ENCODE measurements around the gene GARIN1A.

DNA sequence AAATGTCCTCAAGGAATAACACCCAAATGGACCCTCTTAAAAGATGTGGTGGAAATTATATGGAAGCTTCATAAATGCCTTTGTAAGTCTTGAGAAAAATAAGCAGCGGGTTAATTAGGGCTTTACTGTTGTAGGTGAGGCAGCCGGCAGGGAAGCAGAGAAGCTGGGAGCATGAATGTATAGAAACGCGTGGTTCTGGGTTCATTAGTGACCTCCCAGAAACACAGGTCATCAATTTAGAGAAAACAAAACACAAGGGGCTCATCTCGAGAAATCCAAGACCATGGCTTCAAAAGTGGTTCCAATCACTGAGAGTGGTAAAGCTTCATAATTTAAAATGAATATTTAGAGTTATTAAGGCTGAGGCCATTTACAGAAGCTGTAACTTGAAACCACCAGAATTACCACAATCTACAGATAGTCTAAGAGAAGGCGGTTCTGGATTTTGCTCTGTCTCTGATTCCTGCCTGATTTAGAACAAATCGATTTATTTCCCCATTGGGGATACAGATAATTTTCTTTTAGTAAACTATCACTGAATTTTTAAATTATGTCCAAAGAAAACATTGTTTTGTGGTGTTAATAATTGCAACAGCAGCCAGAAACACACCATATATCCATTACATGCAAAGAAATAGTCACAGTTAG lies 20.7 kb downstream of the GARIN1A start:
- TF ChIP-seq EZH2 (IDR thresholded peaks at IDR 0.05; ENCODE audit: insufficient read depth, low read length) = no peak
- TF ChIP-seq, protein P1, sequence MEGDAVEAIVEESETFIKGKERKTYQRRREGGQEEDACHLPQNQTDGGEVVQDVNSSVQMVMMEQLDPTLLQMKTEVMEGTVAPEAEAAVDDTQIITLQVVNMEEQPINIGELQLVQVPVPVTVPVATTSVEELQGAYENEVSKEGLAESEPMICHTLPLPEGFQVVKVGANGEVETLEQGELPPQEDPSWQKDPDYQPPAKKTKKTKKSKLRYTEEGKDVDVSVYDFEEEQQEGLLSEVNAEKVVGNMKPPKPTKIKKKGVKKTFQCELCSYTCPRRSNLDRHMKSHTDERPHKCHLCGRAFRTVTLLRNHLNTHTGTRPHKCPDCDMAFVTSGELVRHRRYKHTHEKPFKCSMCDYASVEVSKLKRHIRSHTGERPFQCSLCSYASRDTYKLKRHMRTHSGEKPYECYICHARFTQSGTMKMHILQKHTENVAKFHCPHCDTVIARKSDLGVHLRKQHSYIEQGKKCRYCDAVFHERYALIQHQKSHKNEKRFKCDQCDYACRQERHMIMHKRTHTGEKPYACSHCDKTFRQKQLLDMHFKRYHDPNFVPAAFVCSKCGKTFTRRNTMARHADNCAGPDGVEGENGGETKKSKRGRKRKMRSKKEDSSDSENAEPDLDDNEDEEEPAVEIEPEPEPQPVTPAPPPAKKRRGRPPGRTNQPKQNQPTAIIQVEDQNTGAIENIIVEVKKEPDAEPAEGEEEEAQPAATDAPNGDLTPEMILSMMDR (IDR thresholded peaks at IDR 0.05; ENCODE audit: insufficient read depth, low read depth, low read length) = no peak

Measured in astrocyte (in vitro differentiated cells and primary cell).